Measurements from ENCODE around the gene SIDT2. TPM values are rescaled to one million over a fixed set of nuclear protein-coding genes. Genes with fewer than 3 reads are reported as not detected.

Gene SIDT2
- total RNA-seq, 1 donor from 2014 or later, result 190 TPM

DNA sequence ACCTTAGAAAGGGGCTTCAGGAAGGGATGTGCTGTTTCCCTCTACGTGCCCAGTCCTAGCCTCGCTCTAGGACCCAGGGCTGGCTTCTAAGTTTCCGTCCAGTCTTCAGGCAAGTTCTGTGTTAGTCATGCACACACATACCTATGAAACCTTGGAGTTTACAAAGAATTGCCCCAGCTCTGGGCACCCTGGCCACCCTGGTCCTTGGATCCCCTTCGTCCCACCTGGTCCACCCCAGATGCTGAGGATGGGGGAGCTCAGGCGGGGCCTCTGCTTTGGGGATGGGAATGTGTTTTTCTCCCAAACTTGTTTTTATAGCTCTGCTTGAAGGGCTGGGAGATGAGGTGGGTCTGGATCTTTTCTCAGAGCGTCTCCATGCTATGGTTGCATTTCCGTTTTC, 18.5 kb downstream of the SIDT2 start:
- H3K27ac ChIP-seq, result no peak overlapping the region
- no peaks in the 10 kb centered on the region for H3K27me3 ChIP-seq (ENCODE audit: low read depth)
- DNase-seq (peak; percentile 16), ATAC-seq (no peak)
- TF ChIP-seq, protein P1, sequence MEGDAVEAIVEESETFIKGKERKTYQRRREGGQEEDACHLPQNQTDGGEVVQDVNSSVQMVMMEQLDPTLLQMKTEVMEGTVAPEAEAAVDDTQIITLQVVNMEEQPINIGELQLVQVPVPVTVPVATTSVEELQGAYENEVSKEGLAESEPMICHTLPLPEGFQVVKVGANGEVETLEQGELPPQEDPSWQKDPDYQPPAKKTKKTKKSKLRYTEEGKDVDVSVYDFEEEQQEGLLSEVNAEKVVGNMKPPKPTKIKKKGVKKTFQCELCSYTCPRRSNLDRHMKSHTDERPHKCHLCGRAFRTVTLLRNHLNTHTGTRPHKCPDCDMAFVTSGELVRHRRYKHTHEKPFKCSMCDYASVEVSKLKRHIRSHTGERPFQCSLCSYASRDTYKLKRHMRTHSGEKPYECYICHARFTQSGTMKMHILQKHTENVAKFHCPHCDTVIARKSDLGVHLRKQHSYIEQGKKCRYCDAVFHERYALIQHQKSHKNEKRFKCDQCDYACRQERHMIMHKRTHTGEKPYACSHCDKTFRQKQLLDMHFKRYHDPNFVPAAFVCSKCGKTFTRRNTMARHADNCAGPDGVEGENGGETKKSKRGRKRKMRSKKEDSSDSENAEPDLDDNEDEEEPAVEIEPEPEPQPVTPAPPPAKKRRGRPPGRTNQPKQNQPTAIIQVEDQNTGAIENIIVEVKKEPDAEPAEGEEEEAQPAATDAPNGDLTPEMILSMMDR (IDR thresholded peaks at IDR 0.05), result no peak
- H3K4me1 ChIP-seq, result peaks cover 24% of the 10 kb centered on the region
- intact Hi-C loops (cut with DNase I), result no loop called here
- H3K9me3 ChIP-seq, result no peaks in the 10 kb centered on the region
- peaks cover 53% of the 10 kb centered on the region for H3K36me3 ChIP-seq
- H3K4me3 ChIP-seq, result no peak overlapping the region

DNA sequence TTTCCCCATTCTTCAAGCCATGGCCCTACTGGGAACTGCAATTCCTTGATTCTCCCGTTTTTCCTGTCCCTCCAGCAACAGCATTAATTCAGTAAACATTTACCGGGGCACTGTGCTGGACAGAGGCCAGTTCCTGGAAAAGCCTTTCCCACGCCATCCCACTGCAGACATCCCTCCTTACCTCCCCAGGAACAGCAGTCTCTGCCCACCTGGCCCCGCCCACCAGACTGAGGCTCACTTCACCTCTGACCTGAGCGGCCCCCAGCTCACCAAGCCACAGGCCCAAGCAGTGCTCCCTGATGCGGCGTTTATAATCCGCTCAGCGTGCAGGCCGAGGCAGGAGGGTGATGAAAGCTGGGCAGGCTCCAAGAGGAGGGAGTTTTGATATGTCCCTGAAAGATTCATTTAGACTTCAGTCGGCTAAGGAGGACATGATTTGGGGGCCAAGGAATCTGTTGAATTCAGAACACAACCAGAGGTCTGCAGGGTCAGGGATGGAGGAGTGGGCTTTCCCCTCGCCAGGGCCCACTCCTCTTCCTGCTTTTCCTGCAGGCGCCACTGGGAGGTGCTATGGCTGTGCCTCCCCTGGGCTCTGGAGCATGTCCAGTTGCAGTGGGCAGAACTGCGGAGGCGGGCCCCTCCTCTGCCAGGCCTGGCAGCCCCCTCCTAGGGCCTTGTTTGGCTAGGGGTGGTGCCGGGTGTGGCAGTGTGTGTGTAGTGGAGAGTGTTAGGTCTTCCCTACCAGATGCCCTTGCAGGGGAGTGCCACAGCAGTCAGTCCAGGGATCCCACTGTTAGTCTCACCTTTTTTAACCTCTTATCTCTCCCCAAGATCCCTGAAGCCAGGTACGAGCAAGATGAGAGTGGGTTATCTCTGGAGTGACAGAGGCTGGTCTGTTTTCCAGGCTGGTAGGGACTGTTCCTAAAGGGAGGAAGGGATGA, 19.2 kb downstream of the SIDT2 start:
- intact Hi-C loops (cut with DNase I), result no loop called here
- Histone ChIP-seq H3K9me3 (no peaks in the 10 kb centered on the region), H3K27ac (peak overlapping the region; percentile 77), H3K4me1 (peaks cover 24% of the 10 kb centered on the region), H3K36me3 (peaks cover 50% of the 10 kb centered on the region), H3K4me3 (no peak overlapping the region), H3K27me3 (ENCODE audit: low read depth) (no peaks in the 10 kb centered on the region)
- ATAC-seq, result peak; percentile 2 to 9
- peak; percentile 47 for DNase-seq
- TF ChIP-seq, protein P1 (IDR thresholded peaks at IDR 0.05), result peak; percentile 39

GRCh38 chr11:117198613-117199012, 20.1 kb downstream of the SIDT2 start:
- intact Hi-C loops (cut with DNase I), result no loop called here
- H3K9me3 ChIP-seq, result no peaks in the 10 kb centered on the region
- H3K27ac ChIP-seq, result peak overlapping the region; percentile 77
- DNase-seq (peak; percentile 20), ATAC-seq (no peak)
- H3K36me3 ChIP-seq, result peaks cover 49% of the 10 kb centered on the region
- no peaks in the 10 kb centered on the region for H3K27me3 ChIP-seq (ENCODE audit: low read depth)
- TF ChIP-seq, protein P1 (IDR thresholded peaks at IDR 0.05), result no peak
- peaks cover 24% of the 10 kb centered on the region for H3K4me1 ChIP-seq
- peak overlapping the region; percentile 38 for H3K4me3 ChIP-seq

DNA sequence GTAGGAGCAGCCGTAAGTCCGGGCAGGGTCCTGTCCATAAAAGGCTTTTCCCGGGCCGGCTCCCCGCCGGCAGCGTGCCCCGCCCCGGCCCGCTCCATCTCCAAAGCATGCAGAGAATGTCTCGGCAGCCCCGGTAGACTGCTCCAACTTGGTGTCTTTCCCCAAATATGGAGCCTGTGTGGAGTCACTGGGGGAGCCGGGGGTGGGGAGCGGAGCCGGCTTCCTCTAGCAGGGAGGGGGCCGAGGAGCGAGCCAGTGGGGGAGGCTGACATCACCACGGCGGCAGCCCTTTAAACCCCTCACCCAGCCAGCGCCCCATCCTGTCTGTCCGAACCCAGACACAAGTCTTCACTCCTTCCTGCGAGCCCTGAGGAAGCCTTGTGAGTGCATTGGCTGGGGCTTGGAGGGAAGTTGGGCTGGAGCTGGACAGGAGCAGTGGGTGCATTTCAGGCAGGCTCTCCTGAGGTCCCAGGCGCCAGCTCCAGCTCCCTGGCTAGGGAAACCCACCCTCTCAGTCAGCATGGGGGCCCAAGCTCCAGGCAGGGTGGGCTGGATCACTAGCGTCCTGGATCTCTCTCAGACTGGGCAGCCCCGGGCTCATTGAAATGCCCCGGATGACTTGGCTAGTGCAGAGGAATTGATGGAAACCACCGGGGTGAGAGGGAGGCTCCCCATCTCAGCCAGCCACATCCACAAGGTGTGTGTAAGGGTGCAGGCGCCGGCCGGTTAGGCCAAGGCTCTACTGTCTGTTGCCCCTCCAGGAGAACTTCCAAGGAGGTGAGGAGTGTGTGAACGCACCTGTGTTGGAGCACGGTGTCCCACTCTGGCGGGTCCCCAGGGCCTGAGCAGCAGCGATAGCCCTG, 20.7 kb downstream of the SIDT2 start, which contains the start of gene TAGLN:
TAGLN (plus strand) TSS at position 318 of the 863 bp plus-strand sequence. CDS start 3,644 bp downstream, outside the sequence.
- Histone ChIP-seq H3K27ac (peak within 1 kb of the TSS; percentile 77), H3K27me3 (ENCODE audit: low read depth) (no peaks in the 10 kb centered on the region), H3K4me3 (peak within 1 kb of the TSS; percentile 38), H3K9me3 (no peaks in the 10 kb centered on the region), H3K36me3 (peaks cover 49% of the 10 kb centered on the region), H3K4me1 (peaks cover 24% of the 10 kb centered on the region)
- DNase-seq, result peak; percentile 67
- TF ChIP-seq, protein P1 (IDR thresholded peaks at IDR 0.05), result no peak
- intact Hi-C loops (cut with DNase I), result no loop called here
- ATAC-seq, result peak; percentile 77 to 78
